Activated CD4-positive, alpha-beta T cell treated with anti-CD3 and anti-CD28 coated beads, Interleukin-10, Interleukin-2, amounts not matched to agents 100 ng/mL and 50 ng/mL, durations not matched to agents 16 hours and 8 hours (primary cell): Measurements from ENCODE around the gene BMF.
"Not testable (repeated sequence)": the region's sequence is repeated elsewhere in the genome, so short reads cannot be mapped to it uniquely, and the experiment has no call there.

ENCODE experiments used
- DNase-seq: peaks from one replicate; pipeline ENCODE4 v3.0.0-alpha.2; 2020

BMF gene

DNA sequence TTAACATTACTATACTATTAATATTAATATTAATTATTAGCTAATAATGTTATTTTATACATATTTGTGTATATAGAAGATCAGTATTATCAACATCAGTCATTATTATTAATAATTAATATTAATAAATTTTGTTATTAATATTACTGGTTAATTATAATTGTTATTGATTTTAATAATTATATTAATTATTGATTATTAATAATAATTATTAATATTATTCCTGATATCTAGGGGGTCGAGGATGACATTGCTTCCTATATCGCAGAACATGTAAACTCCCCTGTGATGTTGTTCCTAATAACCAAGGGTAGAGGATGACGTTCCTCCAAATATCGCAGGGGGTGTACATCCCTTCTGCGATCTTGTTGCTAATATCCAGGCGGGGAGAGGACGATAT, 17.3 kb upstream of the BMF start:
- no peak for DNase-seq

DNA sequence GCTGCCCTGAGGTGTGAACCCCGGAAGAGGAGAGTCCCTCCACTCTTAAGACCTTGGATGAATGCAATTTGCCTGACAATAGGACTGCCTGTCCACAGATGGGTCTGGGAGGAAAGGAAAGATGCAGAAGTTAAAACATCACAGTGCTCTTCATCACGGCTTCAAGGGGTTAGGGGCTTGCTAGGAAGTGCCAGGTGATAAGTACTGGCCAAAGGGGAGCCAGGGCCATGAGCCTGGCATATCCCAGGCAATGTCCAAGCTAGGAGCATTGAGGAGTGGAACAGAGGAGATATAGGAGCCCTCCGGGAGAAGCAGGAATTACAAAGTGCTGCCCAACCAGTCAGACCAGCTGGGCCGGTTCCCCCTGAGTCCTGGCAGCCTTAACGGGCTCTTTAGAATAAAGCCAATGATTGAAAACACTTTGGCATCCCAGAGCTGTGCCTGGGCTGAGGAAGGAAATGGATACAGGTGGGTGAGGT, 16.2 kb upstream of the BMF start:
- DNase-seq, result not testable (repeated sequence)

DNA sequence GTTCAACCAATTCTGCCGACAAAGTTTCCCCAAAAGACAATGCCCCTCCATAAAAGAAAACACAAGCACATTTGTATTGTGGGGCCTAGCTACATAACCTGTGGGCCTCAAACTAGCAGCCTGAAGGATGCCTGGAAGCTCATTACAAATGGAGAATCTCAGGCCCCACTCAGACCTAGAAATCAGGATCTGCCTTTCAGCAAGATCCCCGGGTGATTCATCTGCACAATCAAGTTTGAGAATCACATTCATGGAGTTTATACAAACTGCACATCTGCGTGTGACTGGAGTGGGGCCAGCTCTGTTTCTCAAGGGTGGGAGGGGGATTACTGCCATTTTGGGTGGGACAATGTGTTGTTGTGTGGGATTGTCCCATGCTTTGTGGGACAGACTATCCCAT, 15.7 kb upstream of the BMF start:
- not testable (repeated sequence) for DNase-seq

DNA sequence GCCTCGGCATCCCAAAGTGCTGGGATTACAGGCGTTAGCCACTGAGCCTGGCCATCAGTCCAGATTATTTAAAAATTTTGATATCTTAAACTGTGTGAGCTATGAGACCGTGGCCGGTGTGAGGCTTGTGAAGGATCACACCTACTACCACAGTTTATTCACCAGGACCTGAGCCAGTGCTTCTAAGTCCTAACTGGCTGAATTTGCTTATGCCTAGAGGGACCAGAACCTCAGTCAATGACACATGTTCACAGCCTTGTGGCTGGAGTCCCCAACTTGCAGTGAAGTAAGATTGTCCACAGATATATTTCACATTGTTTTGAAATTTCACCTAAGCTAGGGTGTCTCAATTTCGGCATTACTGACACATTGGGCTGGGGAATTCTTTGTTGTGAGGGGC, 15.2 kb upstream of the BMF start:
- not testable (repeated sequence) for DNase-seq

DNA sequence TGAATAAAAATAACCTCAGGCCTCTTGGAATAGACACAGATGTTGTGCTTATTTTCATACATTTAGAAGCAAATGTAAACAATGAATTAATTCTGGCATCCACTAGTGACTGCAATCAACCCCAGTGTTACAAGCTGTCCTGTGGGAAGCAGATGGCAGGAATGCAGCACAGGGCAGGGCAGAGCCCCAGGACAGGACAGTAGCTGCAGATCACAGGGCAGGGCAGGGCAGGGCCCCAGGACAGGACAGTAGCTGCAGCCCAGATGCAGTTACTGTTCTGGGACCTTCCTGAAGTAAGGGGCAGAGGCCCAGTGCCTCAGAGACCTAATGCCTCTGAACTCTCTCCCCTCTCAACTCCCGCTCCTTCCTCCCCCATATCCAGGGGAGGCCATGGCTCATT, 14.3 kb upstream of the BMF start:
- not testable (repeated sequence) for DNase-seq

DNA sequence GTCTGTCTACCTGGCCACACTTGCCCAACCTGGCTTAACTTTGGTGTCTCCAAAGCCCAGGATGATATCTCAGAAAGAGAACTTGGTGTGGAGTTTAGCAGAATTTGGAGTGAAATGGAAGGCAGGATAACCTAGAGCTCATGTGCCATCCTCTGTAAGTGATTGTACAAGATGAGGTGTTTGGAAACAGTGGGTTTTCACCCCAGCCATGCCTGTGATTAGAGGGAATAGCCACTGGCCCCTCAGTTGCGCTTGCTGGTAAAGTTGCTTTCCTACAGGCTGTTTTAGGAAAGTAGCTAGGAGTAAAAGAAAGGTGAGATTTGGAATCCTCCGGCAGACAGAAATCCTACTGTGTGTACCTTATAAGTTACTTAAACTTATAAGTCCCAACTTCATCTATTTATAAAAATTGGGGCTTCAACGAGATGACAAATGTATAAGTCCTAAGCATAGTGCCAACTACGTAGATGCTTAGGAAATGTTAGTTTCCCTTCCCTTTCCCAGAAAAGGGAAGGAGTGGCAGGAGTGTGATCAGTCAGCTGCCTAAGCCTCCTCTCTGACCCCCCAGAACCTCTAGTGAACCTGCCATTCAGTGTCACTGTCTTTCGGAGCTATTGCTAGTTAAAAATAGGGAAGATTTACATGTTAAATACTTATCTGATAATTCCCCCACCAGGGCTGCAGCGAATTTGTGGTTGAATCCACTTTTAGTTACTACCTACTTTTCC, 13.4 kb upstream of the BMF start:
- no peak for DNase-seq

DNA sequence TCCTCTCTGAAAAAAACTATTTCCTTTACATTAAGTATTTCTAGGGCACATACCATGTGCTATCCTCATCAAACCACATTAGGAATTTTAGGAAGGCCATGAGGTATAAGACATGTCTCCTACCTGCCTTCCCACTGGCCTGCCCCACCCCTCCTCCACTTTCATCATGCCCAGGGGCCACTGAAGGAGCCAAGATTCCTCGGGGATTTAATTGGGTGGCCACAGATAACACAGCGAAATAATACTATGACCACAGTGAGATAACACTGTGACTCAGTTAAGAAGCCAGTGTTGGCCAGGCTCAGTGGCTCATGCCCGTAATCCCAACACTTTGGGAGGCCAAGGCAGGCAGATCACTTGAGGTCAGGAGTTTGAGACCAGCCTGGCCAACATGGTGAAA, 9.8 kb upstream of the BMF start:
- no peak for DNase-seq

DNA sequence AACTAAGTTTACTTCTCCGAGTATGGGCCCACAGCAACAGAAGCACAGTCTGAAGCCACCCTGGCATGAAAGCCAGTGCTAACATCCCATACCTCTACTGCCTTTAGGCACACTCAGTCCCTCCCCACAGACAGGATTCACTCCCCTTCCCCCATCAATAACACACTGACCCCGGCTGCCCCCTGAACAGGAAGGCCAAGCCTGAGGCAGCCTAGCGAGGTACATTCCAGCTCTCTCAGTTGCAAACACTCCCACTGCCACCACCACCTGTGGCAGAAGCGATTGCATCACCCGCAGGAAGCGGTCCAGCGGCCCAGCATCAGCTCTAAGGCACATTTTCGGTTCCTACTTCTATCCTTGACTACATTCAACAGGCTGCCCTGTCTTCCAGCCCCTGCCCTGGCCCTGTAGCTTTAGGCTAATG, 7.0 kb upstream of the BMF start:
- DNase-seq, result peak; percentile 82

DNA sequence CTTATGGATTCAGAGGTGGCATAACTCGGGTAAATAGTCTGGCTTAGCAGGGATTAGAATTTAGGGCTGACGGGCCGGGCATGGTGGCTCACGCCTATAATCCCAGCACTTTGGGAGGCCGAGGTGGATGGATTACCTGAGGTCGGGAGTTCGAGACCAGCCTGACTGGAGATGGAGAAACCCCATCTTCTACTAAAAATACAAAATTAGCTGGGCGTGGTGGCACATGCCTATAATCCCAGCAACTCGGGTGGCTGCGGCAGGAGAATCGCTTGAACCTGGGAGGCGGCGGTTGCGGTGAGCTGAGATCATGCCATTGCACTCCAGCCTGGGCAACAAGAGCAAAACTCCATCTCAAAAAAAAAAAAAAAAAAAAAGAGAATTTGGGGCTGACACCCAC, 6.4 kb upstream of the BMF start:
- DNase-seq, result not testable (repeated sequence)

DNA sequence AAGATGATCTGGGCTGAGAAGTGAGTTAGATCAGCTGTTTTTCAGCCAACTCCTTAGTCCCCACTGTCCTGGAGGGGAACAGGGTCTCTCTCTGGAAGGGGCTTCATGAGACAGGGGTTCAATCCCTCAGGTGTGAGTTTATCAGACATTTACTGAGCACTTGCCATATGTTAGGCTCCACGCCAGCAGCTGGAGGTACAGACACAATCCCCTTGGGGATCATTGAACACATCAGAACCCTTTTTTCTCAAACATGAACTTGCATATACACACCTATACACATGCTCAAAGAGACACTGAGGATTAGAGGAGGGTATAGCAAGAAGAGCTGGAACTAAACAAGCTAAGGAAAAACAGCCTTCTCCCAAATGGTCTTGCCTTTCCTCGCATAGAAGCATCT, 5.5 kb upstream of the BMF start:
- DNase-seq, result no peak

DNA sequence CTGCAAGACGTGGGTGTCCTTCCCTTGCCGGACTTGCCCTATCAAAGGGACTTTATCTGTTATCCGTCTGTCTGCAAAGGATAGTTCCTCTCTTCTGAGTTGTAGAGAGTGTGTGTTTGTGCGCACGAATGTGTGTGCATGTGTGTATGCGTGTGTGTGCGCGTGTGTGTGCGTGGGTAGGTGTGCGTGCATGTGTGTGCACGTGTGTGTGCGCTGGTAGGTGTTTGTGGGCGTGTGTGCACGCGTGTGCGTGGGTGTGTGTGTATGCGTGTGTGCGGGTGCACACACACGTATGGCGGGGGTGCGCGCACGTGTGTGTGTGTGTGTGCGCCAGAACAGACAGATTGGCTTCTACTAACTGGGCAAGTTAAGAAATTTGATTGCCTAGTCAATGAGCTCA, 4.1 kb upstream of the BMF start:
- no peak for DNase-seq

DNA sequence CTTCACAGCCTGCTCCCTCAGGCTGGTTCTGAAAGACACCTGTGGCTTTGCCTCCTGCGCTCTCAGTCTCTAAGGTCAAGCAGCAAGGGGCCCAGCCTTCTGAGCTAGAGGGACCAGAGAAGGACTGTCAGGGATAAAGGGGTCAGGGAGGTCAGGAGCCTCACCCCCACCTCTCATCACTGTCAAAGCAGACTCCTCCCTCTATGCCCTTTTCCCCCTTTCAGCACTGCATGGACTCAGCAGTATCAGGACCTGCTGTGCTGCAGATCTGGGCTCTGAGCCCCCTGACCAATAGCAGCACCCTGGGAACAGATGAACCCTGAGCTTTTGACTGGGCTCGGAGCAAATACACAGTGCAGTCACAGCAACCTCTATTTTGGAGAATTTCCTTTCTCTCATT, 3.2 kb upstream of the BMF start:
- DNase-seq, result no peak

DNA sequence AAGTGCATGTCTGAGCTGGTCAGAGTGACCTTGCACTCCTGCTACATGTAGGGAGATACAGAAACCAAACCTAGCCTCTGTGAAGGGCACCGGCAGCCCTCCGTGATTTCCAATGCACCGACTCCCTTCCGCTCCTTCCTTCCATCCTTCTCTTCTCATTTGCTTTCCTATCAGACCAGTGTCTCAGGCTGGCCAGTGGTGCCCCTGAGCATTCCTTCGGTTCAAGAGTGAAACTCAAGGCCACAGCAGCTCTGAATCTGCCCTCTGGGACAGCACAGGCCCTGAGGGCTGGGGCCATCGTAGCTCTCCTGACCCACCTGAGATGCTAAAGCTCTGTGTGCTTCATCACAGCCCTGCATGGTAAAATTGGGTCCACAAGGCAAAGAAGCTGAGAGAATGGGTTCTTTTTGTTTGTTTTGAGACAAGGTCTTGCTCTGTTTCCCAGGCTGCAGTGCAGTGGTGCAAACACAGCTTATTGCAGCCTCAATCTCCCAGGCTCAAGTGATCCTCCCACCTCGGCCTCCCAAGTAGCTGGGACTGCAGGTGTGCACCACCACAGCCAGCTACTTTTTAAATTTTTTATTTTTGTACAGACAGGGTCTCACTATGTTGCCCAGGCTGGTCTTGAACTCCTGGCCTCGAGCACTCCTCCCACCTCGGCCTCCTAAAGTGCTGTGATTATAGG, 2.3 kb upstream of the BMF start:
- DNase-seq, result no peak

DNA sequence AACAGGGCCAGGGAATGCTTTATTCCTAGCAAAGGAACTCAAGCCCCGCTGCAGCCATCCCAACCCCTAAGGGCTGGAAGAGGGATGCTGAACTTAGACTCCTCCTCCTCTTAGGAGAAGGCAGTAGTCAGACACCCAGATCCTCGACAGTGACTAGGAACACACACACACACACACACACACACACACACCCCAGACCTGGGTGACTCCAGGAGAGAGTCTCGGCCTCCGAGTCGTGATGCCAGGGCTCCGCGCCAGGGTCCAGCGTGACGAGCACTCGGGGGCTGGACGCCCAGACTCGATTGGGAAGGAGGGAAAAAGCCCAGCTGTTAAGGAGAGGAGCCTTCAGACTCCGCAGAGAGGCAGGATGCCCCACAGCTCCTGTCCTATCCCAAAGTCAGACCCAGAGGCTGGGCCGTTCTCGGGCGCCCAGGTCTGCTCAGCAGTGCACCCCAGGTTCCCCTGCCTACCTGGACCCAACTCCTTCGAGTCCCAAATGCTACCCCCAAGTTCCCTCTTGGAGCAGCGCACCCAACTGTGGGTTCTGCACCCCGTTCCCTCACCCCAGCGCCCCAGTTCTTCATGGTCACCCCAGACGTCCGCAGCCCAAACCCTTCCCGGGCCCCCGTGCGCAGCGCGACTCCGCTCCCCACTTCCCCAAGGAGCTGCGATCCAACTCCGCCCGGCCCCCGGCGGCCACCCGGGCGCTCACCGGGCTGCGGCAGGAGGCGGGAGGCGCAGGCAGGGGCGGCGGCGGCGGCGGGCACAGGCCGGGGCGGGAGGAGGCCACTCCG, 421 bp downstream of the BMF start:
- no peak for DNase-seq

DNA sequence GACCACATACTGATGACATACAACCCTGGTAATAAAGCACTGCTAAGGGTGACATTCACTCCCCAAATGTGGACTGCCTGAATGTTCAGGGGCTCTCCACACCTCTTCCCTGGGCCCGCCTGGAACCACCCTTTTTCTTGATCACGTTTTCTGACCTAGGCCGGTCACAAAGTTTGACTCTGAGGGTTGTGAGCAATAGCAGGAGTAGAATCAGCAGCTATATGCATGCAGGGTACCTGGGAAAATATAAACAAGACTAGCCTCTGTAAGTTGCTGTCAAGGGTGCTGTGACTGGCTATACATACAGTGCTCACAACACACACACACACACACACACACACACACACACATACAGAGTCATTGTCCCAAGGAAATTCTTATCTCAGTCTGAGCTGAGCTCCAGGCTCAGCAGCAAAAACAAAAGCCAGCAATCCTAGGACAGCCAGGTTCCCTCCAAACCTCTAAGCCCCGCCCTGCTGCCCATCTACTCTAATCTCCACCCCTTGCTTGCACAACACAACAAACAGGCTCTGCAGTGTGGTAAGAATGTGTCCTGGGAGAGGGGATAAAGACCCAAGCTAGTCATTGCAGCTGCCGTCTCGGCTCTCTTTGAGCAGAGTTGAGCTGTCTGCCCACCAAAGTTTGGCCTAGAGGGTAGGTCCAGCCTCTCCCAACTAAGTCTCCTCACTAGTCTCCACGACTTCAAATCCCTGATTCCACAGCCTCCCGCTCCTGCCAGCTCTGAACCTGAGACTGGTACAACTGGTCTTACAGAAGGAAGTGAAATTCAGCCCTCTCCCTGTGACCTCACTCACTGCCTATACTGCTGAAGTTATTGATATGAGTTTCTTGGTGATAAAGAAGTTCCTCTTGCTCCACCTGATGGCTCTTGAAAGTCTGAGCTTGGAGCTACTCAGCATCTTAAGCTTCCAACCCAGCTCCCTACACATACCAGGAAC, 2.2 kb downstream of the BMF start:
- DNase-seq, result peak; percentile 59

DNA sequence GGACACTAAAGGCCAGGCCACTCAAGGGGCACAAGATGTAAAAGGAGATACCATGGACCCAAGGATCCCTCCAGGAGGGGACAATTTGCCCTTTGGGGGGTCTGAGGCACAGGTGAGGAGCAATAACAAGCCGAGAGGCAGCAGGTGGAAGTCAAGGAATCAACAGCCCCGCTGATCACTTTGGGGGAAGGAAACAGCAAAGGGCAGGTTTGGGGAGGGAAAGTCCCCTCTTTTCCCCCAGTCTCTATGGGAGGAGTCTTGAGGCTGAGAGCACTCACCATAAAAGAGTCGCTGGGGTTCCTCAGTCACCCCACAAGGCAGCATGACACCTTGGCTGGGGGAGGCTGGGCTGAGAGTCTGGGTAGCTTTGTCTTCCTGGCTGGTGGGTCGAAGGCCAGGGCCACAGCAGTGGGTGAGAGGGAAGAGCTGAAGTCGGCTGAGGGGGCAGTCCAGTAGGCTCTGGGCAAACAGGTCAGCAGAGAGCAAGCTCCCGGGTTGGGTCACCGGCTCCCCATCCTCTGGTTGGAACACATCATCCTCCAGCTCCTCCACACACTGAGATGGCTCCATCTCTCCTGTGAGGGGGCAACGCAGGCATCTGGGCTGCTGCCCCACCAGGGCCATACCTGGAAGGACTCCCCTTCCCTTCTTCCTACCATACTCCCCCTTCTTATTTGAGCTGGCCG, 3.0 kb downstream of the BMF start:
- DNase-seq, result peak; percentile 70

DNA sequence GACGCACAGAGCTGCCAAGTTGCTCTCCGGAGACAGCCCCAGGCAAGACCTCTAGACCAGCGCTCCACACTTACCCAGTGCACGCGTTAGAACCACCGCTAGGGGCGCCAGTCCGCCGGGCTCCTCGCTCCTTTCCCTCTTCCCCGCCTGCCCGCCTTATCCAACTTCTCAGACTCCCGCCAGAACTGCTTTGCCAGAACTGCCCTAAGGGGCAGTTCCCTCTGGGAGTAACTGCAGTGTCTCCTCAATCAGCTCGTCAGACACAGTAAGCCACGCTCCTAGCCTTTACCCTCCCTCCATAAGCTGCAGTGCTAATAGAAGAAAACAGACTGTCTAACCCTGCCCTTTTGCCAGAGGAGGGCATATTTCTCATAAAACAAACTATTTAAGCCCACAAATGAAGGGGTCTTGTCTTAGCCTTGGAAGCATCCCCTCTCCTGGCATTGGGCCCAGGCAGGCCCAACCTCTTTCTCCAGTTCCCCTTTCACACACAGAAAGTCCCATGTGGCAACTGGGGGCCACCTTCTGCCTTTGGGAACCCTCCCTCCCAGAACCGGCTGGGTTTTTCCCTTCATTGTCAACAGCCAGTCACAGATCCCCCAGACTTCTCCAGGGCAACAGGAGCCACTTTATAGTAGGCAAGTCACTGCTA, 3.7 kb downstream of the BMF start:
- DNase-seq, result peak; percentile 86

DNA sequence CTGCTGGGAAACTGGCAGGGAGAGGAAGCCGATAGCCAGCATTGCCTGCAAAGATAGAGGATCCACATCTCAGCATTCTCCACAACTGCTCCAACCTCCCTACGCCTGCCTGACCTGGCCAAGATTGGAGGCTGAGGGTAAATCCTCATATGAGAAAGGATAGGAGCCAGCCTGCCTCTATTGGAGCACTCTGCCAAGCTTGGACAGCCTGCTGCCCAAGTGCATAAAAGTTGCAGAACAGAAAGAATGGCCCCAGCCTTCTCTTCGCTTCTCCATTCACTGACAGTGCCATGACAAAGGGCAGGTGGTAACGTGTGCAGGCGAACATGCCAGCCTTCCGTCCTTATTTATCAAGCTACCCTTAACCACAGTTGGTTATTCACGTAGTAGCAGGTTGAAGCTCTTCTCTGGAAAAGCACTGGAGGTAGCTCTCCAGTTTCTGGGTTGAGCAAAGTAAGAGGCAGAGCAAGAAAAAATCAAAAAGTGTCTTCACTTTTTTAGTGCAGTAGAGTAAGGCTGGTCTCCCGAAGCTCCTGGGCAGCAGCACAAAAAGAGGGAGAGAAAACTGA, 4.3 kb downstream of the BMF start:
- no peak for DNase-seq

DNA sequence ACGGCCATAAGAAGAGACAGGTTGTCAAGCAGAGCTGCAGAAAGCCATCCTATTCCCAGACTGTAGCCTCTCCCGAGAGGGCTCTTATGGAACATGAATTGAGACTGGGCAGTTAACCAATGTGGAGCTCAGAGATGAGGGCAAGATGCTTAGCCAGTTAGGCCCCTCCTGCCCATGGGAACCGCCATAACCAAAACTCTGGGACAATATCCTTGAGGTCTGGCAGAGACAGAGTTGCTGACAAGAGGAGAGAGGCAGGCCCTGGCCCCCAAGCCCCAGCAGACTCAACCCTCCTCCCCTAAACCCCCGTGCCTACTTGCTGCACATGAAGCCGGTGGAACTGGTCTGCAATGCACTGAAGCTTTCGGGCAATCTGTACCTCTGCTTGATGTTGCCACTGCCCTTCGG, 4.8 kb downstream of the BMF start:
- no peak for DNase-seq

DNA sequence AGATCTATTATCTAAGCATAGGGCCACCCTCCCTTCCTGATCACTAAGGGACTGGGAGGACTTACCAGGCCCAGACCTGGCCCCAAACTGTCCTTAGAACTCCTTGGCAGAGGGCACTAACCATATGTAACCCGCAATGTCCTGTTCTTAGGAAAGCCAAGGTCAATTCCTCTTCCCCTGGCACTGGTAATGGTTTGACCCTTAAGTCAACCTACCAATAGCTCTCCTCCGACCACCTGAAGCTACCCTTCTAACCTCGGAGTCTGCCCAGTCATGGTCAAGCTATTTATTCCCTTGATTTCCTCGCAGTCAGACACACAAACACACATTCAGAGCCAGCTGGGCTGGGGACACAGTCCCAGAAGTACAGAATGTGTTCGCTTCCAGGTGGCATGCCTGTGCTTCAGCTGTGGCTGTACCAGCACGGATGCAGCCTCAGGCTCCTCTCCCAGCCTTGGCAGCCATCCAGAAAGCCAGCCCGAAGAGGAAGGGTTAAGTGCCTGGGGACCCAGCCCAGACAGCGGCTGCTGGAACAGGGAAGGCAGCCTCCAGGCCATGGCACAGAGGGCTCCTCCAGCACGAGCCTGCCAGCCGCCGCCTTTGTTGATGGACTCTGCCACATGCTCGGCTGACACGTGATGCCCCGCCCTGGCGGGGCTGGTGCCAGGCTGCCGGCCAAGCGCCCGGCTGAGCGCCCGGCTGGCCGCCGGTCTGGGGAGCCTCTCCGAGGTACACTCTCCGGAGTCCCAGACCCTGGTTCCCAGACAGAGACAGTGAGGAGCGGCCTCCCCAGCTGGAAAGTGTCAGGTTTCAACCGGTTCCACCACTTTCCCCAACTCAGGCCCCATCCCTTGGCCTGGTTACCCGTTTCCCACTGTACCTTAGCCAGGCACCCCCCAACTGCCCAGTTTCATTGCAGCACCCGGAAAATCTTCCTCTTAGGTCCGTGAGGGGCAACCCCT, 5.5 kb downstream of the BMF start:
- DNase-seq, result no peak
